OCI-LY3 (cell line): ENCODE measurements around the gene ROR2.
"Not testable (repeated sequence)": the region's sequence is repeated elsewhere in the genome, so short reads cannot be mapped to it uniquely, and the experiment has no call there.

Experiments
- H2AFZ ChIP-seq: fragments of 200-600, 300-600 bp; shearing (Covaris generic); 2 replicates; pipeline ENCODE4 v1.6.0; 2014; ENCODE audit warnings: antibody characterized with exemption, low read depth, low read length
- H3K27ac ChIP-seq: fragments of 200-600, 300-600 bp; sonication (generic); 2 replicates; pipeline ENCODE4 v1.5.1; 2014; ENCODE audit warnings: mild to moderate bottlenecking, low read length, moderate library complexity, mixed read lengths
- H3K27me3 ChIP-seq: fragments of 200-600, 300-600 bp; sonication (generic); 2 replicates; pipeline ENCODE4 v1.6.1; 2014; ENCODE audit warnings: low read depth, low read length, mixed read lengths
- H3K36me3 ChIP-seq: fragments of 200-600, 300-600 bp; sonication (generic); replicated peaks from 2 replicates; pipeline ENCODE3; 2014; ENCODE audit warnings: low read depth, low read length, mixed read lengths
- H3K4me1 ChIP-seq: fragments of 300-600, 200-600 bp; sonication (generic); 2 replicates; pipeline ENCODE4 v1.6.1; 2014; ENCODE audit warnings: low read length, mixed read lengths
- H3K4me2 ChIP-seq: fragments of 200-600, 300-600 bp; sonication (generic); 2 replicates; pipeline ENCODE4 v1.6.1; 2014; ENCODE audit warnings: low read length, mixed read lengths
- H3K4me3 ChIP-seq: fragments of 300-600, 200-600 bp; sonication (generic); 2 replicates; pipeline ENCODE4 v1.5.1; 2014; ENCODE audit warnings: antibody characterized with exemption, mild to moderate bottlenecking, low read length, moderate library complexity
- H3K79me2 ChIP-seq: fragments of 300-600, 200-600 bp; shearing (Covaris generic); 2 replicates; pipeline ENCODE4 v1.6.1; 2014; ENCODE audit warnings: mild to moderate bottlenecking, low read length, mixed read lengths
- H3K9ac ChIP-seq: fragments of 300-600, 200-600 bp; shearing (Covaris generic); 2 replicates; pipeline ENCODE4 v1.6.0; 2014; ENCODE audit warnings: mild to moderate bottlenecking, low read length, moderate library complexity
- H3K9me3 ChIP-seq: fragments of 200-600, 300-600 bp; shearing (Covaris generic); 2 replicates; pipeline ENCODE4 v1.6.1; 2014; ENCODE audit warnings: low read length, mixed read lengths; ENCODE audit not compliant: insufficient read depth
- H4K20me1 ChIP-seq: fragments of 200-600, 300-600 bp; sonication (generic); 2 replicates; pipeline ENCODE4 v1.6.1; 2016; ENCODE audit warnings: low read length, mixed read lengths; ENCODE audit not compliant: insufficient read depth
- EZH2phosphoT487 ChIP-seq: fragments of 200-600 bp; shearing (Covaris generic); IDR thresholded peaks from 2 replicates; pipeline ENCODE4 v1.6.1; 2018; ENCODE audit warnings: antibody characterized with exemption, mixed run types, low read depth
- TF ChIP-seq, protein P1 (sequence below): fragments of 200-600, 300-600 bp; sonication (generic); IDR thresholded peaks from 2 replicates; pipeline ENCODE4 v1.5.1; 2014; ENCODE audit warnings: antibody characterized with exemption, low read length, low read depth

Gene ROR2

DNA sequence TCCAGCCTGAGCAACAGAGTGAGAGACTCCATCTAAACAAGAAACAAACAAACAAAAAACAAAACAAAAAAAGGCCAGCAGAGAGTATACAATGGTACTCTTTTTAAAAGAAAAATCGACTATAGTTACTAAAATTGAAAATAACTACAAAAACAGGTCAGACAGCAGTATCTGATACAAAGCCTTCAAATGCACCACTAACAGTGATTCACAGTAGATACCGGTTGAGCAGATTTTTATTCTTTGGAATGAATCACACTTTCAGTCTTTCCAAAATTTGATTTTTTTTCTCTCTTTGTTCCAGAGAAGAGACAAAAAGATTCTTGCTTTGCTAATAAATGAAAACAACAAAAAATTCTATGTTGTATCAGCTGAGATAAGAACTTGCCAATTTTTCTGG lies 36.9 kb downstream of the ROR2 start:
- no peaks in the 10 kb centered on the region for H4K20me1 ChIP-seq
- no peak overlapping the region for H2AFZ ChIP-seq
- H3K9me3 ChIP-seq, result no peaks in the 10 kb centered on the region
- peaks cover 6% of the 10 kb centered on the region; the same call in 1 of the 2 replicates for H3K27me3 ChIP-seq
- no peak overlapping the region for H3K4me3 ChIP-seq
- H3K4me2 ChIP-seq, result no peak overlapping the region
- TF ChIP-seq, protein P1, sequence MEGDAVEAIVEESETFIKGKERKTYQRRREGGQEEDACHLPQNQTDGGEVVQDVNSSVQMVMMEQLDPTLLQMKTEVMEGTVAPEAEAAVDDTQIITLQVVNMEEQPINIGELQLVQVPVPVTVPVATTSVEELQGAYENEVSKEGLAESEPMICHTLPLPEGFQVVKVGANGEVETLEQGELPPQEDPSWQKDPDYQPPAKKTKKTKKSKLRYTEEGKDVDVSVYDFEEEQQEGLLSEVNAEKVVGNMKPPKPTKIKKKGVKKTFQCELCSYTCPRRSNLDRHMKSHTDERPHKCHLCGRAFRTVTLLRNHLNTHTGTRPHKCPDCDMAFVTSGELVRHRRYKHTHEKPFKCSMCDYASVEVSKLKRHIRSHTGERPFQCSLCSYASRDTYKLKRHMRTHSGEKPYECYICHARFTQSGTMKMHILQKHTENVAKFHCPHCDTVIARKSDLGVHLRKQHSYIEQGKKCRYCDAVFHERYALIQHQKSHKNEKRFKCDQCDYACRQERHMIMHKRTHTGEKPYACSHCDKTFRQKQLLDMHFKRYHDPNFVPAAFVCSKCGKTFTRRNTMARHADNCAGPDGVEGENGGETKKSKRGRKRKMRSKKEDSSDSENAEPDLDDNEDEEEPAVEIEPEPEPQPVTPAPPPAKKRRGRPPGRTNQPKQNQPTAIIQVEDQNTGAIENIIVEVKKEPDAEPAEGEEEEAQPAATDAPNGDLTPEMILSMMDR, result no peak
- TF ChIP-seq EZH2phosphoT487, result no peak
- no peaks in the 10 kb centered on the region for H3K36me3 ChIP-seq
- no peak overlapping the region for H3K9ac ChIP-seq
- H3K79me2 ChIP-seq, result no peaks in the 10 kb centered on the region
- H3K27ac ChIP-seq, result no peak overlapping the region
- H3K4me1 ChIP-seq, result no peaks in the 10 kb centered on the region

DNA sequence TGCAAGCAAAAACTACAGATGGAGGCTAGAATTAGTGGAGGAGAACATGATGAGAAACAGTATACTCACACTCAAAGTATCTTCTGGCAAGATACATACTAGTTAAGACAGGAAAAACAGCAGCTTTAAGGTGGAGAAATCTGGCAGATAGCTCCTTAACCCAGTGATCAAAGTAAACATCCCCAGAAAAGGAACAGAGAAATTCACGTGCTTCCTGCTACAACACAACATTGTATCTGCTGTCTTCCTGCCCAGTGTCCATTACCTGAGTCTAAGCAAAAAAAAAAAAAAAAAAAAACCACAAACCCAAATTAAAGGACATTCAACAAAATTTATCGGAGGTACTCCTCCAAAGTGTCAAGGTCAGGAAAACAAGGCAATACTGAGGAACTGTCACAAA lies 38.4 kb downstream of the ROR2 start:
- H3K79me2 ChIP-seq, result no peaks in the 10 kb centered on the region
- H3K27me3 ChIP-seq, result peaks cover 6% of the 10 kb centered on the region
- no peaks in the 10 kb centered on the region for H3K36me3 ChIP-seq
- no peak overlapping the region for H3K4me3 ChIP-seq
- H3K27ac ChIP-seq, result no peak overlapping the region
- no peak for TF ChIP-seq EZH2phosphoT487
- TF ChIP-seq, protein P1, result no peak
- H2AFZ ChIP-seq, result no peak overlapping the region
- H3K4me2 ChIP-seq, result no peak overlapping the region
- no peaks in the 10 kb centered on the region for H4K20me1 ChIP-seq
- no peaks in the 10 kb centered on the region for H3K9me3 ChIP-seq
- H3K9ac ChIP-seq, result no peak overlapping the region
- H3K4me1 ChIP-seq, result no peaks in the 10 kb centered on the region

DNA sequence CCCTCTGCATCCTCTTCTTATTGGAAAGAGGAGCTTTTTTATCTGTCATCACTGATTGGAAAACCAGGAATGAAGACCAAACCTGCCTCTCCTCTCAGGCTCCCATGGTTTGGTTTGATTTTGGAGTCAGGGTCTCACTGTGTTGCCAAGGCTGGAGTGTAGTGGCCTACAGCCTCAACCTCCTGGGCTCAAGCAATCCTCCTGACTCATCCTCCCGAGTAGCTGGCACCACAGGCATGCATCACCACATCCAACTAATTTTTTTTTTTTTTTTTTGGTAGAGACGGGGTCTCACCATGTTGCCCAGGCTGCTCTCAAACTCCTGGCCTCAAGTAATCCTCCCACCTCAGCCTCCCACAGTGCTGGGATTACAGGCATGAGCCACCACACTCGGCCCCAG lies 40.8 kb downstream of the ROR2 start:
- not testable (repeated sequence) for H4K20me1 ChIP-seq, H3K27ac ChIP-seq, H3K4me3 ChIP-seq, H3K4me1 ChIP-seq, H3K36me3 ChIP-seq, H3K9ac ChIP-seq, H3K9me3 ChIP-seq, H2AFZ ChIP-seq, H3K4me2 ChIP-seq, H3K79me2 ChIP-seq
- H3K27me3 ChIP-seq, result peaks cover 15% of the 10 kb centered on the region

DNA sequence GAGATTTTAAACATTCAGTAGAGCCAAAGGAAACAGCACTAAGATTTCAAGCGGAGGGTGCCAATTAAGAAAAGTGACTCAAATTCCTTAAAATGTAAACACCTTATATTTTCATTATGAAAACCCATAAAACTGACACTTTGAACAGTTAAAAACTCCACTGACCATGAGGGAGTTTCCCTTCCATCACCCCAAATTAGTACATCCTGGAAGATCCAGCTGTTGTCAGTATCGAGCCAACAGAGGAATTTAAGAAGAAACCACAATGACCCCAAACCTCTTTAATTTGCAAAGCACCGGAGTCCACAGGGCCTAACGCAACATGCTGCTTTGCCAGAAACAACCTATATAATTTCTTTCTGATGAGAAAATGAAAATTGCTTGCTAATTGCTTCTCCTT lies 41.3 kb downstream of the ROR2 start:
- TF ChIP-seq EZH2phosphoT487, result no peak
- TF ChIP-seq, protein P1, result no peak
- Histone ChIP-seq H3K4me2 (no peak overlapping the region), H3K79me2 (no peaks in the 10 kb centered on the region), H4K20me1 (no peaks in the 10 kb centered on the region), H3K9ac (no peak overlapping the region), H3K27me3 (peaks cover 15% of the 10 kb centered on the region), H3K27ac (no peak overlapping the region), H3K4me1 (peaks cover 4% of the 10 kb centered on the region; the same call in 1 of the 2 replicates), H3K9me3 (no peaks in the 10 kb centered on the region), H2AFZ (no peak overlapping the region), H3K4me3 (no peak overlapping the region), H3K36me3 (no peaks in the 10 kb centered on the region)

DNA sequence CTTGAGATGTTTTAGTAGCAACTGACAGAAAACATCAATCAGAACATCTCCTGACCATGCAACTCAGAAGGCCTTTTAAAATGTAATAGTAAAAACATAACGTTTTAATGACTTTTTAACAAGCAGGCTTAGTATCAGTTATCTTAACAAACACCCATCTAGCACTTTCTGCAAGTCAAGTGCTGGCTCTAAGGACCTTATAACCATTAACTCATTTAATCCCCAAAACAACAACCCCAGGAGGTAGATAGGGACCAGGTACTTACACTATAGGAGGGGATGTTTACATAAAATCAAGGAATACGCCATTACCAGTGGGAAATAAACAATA lies 41.8 kb downstream of the ROR2 start:
- peaks cover 15% of the 10 kb centered on the region for H3K27me3 ChIP-seq
- H3K9me3 ChIP-seq, result no peaks in the 10 kb centered on the region
- peaks cover 4% of the 10 kb centered on the region; the same call in 1 of the 2 replicates for H3K4me1 ChIP-seq
- TF ChIP-seq, protein P1, result no peak
- TF ChIP-seq EZH2phosphoT487, result no peak
- no peaks in the 10 kb centered on the region for H3K79me2 ChIP-seq
- H3K9ac ChIP-seq, result no peak overlapping the region
- no peak overlapping the region for H3K4me2 ChIP-seq
- H3K36me3 ChIP-seq, result no peaks in the 10 kb centered on the region
- no peak overlapping the region for H3K27ac ChIP-seq
- H4K20me1 ChIP-seq, result no peaks in the 10 kb centered on the region
- H2AFZ ChIP-seq, result no peak overlapping the region
- H3K4me3 ChIP-seq, result no peak overlapping the region
